Measurements from ENCODE around the gene SCGB3A1. TPM values are rescaled to one million over a fixed set of nuclear protein-coding genes. Genes with fewer than 3 reads are reported as not detected.

SCGB3A1 gene
- total and polyA plus RNA-seq, 2 of the 4 experiments (the other 2 are of a cell fraction): not detected

- Histone ChIP-seq H3K9me3 (ENCODE audit: control insufficient read depth, insufficient read depth, low read length) (no peaks in the 10 kb centered on the region), H3K9ac (ENCODE audit: low read depth, low read length) (no peak overlapping the region), H3K9me1 (ENCODE audit: insufficient read depth, low read length) (peaks cover 3% of the 10 kb centered on the region; the same call in 1 of the 2 replicates), H2AK5ac (ENCODE audit: low read depth, low read length) (no peak overlapping the region), H3K4ac (ENCODE audit: low read depth, low read length) (no peak overlapping the region), H2BK5ac (ENCODE audit: low read depth, low read length, poor library complexity, severe bottlenecking) (no peak overlapping the region), H3K14ac (replicated peaks; ENCODE audit: low read depth, low read length) (no peak overlapping the region), H4K20me1 (ENCODE audit: insufficient read depth, low read length) (0 out of 2 replicates have a peak, but pooled peaks cover 6% of the 10 kb centered on the region), H3K56ac (ENCODE audit: extremely low read depth, insufficient read depth, low read length) (no peak overlapping the region), H3K79me1 (ENCODE audit: low read depth in 1 of 2, low read length in 2 of 2) (peaks cover 25 to 28% of the 10 kb centered on the region in 2 experiments), H3K36me3 (ENCODE audit: control insufficient read depth, insufficient read depth, low read length) (peaks cover 5% of the 10 kb centered on the region; the same call in 1 of the 2 replicates), H3K23ac (ENCODE audit: low read depth, low read length) (no peak overlapping the region), H4K5ac (ENCODE audit: low read depth, low read length) (no peak overlapping the region), H2AFZ (replicated peaks; ENCODE audit: low read length, poor library complexity) (no peak overlapping the region), H4K8ac (ENCODE audit: low read depth in 2 of 2, low read length in 2 of 2) (no peak overlapping the region), H2BK120ac (ENCODE audit: low read depth, low read length) (no peak overlapping the region), H3K4me3 (ENCODE audit: insufficient read depth, low read depth, low read length) (no peak overlapping the region), H3K4me1 (ENCODE audit: control insufficient read depth, insufficient read depth, low read length) (no peaks in the 10 kb centered on the region), H2BK15ac (ENCODE audit: low read depth, low read length) (no peak overlapping the region), H3K27me3 (ENCODE audit: control insufficient read depth, insufficient read depth, low read length) (no peaks in the 10 kb centered on the region), H2BK20ac (ENCODE audit: low read depth, low read length) (no peak overlapping the region), H4K91ac (ENCODE audit: insufficient read depth, low read depth, low read length) (no peak overlapping the region), H3K18ac (ENCODE audit: low read depth, low read length) (no peak overlapping the region), H3K4me2 (ENCODE audit: low read depth, low read length) (no peak overlapping the region), H3K27ac (ENCODE audit: insufficient read depth, low read length) (no peak overlapping the region), H2AK9ac (replicated peaks; ENCODE audit: low read depth, low read length, poor library complexity) (no peak overlapping the region)
- no TSS peak for BruUV-seq (replicated peaks)
- no peak for DNase-seq
- no CpG with 5 or more reads among the region's 9 CpGs for WGBS, 2 experiments (ENCODE audit: extremely low coverage in 2 of 2, insufficient read length in 1 of 2)
- dilution Hi-C loops (cut with HindIII; ENCODE audit: low sequenced_read_pairs, unreplicated experiment): no loop called here
- in situ Hi-C loops (cut with MboI; ENCODE audit: low sequenced_read_pairs): no loop called here
- POLR2A ChIA-PET (ENCODE audit: unreplicated experiment): no interaction called here
- CTCF ChIA-PET: interaction anchor here (0.6 kb wide), 2 partner anchors 61 to 272 kb away, joined by 3 to 6 read pairs; no protein-coding TSS in a partner anchor
- ATAC-seq (ENCODE audit: low read depth): no peak
- no peak for TF ChIP-seq NFE2L2 (IDR thresholded peaks at IDR 0.05; ENCODE audit: low read depth, low read length)
- intact Hi-C loops (cut with micrococcal nuclease): no loop called here
Measured at GRCh38 chr5:180541710-180542109, 49.6 kb downstream of the SCGB3A1 start.

Other genes with a start within 250 kb of the SCGB3A1 start
- 20.6 and 20.8 TPM in 2 replicates for gene GFPT2, start 238.2 kb downstream of the SCGB3A1 start, total RNA-seq (2012; rRNA removed)
- gene GFPT2, start 238.2 kb downstream of the SCGB3A1 start, polyA plus RNA-seq (2012; rRNA removed): 17.7 and 20.3 TPM in 2 replicates
- 10.8 and 14.2 TPM in 2 replicates for gene CNOT6, start 97.1 kb downstream of the SCGB3A1 start, total RNA-seq (2012; rRNA removed)
- gene CNOT6, start 97.1 kb downstream of the SCGB3A1 start, polyA plus RNA-seq (2012; rRNA removed): 6.9 and 9.7 TPM in 2 replicates
- under 0.01 and 0.28 TPM in 2 replicates for gene FLT4, start 58.1 kb upstream of the SCGB3A1 start, total RNA-seq (2012; rRNA removed)
- gene FLT4, start 58.1 kb upstream of the SCGB3A1 start, polyA plus RNA-seq (2012; rRNA removed): 0.07 TPM in 2 replicates
- not detected in 2 replicates for gene OR2Y1, start 148.6 kb upstream of the SCGB3A1 start, total RNA-seq (2012; rRNA removed)
- gene OR2Y1, start 148.6 kb upstream of the SCGB3A1 start, polyA plus RNA-seq (2012; rRNA removed): not detected in 2 replicates
- 56.3 and 62.2 TPM in 2 replicates for gene MGAT1, start 211.3 kb upstream of the SCGB3A1 start, total RNA-seq (2012; rRNA removed)
- gene MGAT1, start 211.3 kb upstream of the SCGB3A1 start, polyA plus RNA-seq (2012; rRNA removed): 141 and 150 TPM in 2 replicates